K562 (cell line): ENCODE measurements around the gene RNF114. TPM values are rescaled to one million over a fixed set of nuclear protein-coding genes. Genes with fewer than 3 reads are reported as not detected.

ENCODE experiments used
- CBX3 ChIP-seq, 2 experiments: IDR thresholded peaks; 1 replicate in 1 of 2; 2 replicates in 1 of 2; pipeline ENCODE4 v1.6.1; 2012; ENCODE audit warnings: inconsistent platforms in 2 of 2, low read length in 2 of 2, borderline replicate concordance in 1 of 2, control low read depth in 1 of 2
- NR2C2 ChIP-seq, 2 experiments: fragments of 200-800 bp in 1 of 2; sonication (Bioruptor generic) in 1 of 2; sonication (generic) in 1 of 2; formaldehyde crosslinking in 1 of 2; IDR thresholded peaks; 2 replicates each; pipeline versions ENCODE4 v1.6.1 to v1.8.0; 2016 to 2022; ENCODE audit warnings: mild to moderate bottlenecking in 1 of 2, missing compliant biosample characterization in 1 of 2, missing genetic modification characterization in 1 of 2, missing genetic modification reagents in 1 of 2
- POLR2G ChIP-seq: fragments of 200-400 bp; formaldehyde crosslinking; IDR thresholded peaks from 2 replicates; pipeline ENCODE4 v1.6.1; 2017; ENCODE audit warnings: low read depth, mild to moderate bottlenecking, antibody characterized with exemption, low read length, moderate library complexity
- ZNF561 ChIP-seq: fragments of 450-650 bp; formaldehyde crosslinking; conservative IDR thresholded peaks from 2 replicates; pipeline ENCODE4 v1.4.0; 2020; ENCODE audit warnings: mild to moderate bottlenecking, moderate library complexity
- polyA plus RNA-seq, 8 experiments: library from polyadenylated mRNA; depleted of rRNA in 4 of 8; stranded (reverse) in 5 of 8; unstranded in 3 of 8; fragments of >200 nt; fragmentation: Nextera tagmentation in 2 of 8; fragmentation: Illumina TruSeq in 1 of 8; extraction: Ambion mirVana in 2 of 8; extraction: Trizol in 1 of 8; gene quantifications; 2 replicates each; pipeline versions ENCODE4 v1.2.1 to v1.2.3, GENCODE V29; 2011 to 2014; ENCODE audit warnings: inconsistent platforms in 1 of 8, missing spikeins in 1 of 8
- total RNA-seq, 7 experiments: library from RNA; depleted of rRNA in 6 of 7; stranded (reverse); fragments of >200 nt in 6 of 7; fragmentation: Illumina TruSeq in 2 of 7; extraction: Trizol in 2 of 7; gene quantifications; 2 replicates each; pipeline versions ENCODE4 v1.2.1 to v1.2.3, GENCODE V29; 2011 to 2021; ENCODE audit warnings: low replicate concordance in 1 of 7
- TF ChIP-seq, protein P1 (sequence below): fragments of 450-650 bp; IDR thresholded peaks from 2 replicates; pipeline ENCODE4 v1.6.1; 2017; ENCODE audit warnings: antibody characterized with exemption, mild to moderate bottlenecking
- TF ChIP-seq, protein P2 (sequence below): fragments of 200-800 bp; sonication (Bioruptor generic); IDR thresholded peaks from 2 replicates; pipeline ENCODE4 v1.6.1; 2016; ENCODE audit warnings: missing genetic modification characterization, missing compliant biosample characterization
- TF ChIP-seq, protein P3 (sequence below): fragments of 250-450 bp; sonication (Bioruptor Pico); IDR thresholded peaks from 2 replicates; pipeline ENCODE4 v1.9.0; 2021; ENCODE audit warnings: mild to moderate bottlenecking, inconsistent platforms

RNF114 gene
- total and polyA plus RNA-seq, 9 of the 15 experiments (the other 6 are each of a cell fraction or from before 2014, with no cell fraction given): 38.6 to 111 (median 62.6) TPM

GRCh38 chr20:49979030-49979832 is 43.0 kb downstream of the RNF114 start (continued):
- TF ChIP-seq, protein P1, sequence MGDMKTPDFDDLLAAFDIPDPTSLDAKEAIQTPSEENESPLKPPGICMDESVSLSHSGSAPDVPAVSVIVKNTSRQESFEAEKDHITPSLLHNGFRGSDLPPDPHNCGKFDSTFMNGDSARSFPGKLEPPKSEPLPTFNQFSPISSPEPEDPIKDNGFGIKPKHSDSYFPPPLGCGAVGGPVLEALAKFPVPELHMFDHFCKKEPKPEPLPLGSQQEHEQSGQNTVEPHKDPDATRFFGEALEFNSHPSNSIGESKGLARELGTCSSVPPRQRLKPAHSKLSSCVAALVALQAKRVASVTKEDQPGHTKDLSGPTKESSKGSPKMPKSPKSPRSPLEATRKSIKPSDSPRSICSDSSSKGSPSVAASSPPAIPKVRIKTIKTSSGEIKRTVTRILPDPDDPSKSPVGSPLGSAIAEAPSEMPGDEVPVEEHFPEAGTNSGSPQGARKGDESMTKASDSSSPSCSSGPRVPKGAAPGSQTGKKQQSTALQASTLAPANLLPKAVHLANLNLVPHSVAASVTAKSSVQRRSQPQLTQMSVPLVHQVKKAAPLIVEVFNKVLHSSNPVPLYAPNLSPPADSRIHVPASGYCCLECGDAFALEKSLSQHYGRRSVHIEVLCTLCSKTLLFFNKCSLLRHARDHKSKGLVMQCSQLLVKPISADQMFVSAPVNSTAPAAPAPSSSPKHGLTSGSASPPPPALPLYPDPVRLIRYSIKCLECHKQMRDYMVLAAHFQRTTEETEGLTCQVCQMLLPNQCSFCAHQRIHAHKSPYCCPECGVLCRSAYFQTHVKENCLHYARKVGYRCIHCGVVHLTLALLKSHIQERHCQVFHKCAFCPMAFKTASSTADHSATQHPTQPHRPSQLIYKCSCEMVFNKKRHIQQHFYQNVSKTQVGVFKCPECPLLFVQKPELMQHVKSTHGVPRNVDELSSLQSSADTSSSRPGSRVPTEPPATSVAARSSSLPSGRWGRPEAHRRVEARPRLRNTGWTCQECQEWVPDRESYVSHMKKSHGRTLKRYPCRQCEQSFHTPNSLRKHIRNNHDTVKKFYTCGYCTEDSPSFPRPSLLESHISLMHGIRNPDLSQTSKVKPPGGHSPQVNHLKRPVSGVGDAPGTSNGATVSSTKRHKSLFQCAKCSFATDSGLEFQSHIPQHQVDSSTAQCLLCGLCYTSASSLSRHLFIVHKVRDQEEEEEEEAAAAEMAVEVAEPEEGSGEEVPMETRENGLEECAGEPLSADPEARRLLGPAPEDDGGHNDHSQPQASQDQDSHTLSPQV: peak; percentile 96
- TF ChIP-seq NR2C2 (CRISPR knock-in tag; IDR thresholded peaks at IDR 0.05): no peak
- no peak for TF ChIP-seq NR2C2 (tag; IDR thresholded peaks at IDR 0.05)
- peak; percentile 77 for TF ChIP-seq POLR2G
- no peak for TF ChIP-seq ZNF561 (CRISPR knock-in tag)
- TF ChIP-seq, protein P2, sequence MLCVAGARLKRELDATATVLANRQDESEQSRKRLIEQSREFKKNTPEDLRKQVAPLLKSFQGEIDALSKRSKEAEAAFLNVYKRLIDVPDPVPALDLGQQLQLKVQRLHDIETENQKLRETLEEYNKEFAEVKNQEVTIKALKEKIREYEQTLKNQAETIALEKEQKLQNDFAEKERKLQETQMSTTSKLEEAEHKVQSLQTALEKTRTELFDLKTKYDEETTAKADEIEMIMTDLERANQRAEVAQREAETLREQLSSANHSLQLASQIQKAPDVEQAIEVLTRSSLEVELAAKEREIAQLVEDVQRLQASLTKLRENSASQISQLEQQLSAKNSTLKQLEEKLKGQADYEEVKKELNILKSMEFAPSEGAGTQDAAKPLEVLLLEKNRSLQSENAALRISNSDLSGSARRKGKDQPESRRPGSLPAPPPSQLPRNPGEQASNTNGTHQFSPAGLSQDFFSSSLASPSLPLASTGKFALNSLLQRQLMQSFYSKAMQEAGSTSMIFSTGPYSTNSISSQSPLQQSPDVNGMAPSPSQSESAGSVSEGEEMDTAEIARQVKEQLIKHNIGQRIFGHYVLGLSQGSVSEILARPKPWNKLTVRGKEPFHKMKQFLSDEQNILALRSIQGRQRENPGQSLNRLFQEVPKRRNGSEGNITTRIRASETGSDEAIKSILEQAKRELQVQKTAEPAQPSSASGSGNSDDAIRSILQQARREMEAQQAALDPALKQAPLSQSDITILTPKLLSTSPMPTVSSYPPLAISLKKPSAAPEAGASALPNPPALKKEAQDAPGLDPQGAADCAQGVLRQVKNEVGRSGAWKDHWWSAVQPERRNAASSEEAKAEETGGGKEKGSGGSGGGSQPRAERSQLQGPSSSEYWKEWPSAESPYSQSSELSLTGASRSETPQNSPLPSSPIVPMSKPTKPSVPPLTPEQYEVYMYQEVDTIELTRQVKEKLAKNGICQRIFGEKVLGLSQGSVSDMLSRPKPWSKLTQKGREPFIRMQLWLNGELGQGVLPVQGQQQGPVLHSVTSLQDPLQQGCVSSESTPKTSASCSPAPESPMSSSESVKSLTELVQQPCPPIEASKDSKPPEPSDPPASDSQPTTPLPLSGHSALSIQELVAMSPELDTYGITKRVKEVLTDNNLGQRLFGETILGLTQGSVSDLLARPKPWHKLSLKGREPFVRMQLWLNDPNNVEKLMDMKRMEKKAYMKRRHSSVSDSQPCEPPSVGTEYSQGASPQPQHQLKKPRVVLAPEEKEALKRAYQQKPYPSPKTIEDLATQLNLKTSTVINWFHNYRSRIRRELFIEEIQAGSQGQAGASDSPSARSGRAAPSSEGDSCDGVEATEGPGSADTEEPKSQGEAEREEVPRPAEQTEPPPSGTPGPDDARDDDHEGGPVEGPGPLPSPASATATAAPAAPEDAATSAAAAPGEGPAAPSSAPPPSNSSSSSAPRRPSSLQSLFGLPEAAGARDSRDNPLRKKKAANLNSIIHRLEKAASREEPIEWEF: no peak
- TF ChIP-seq CBX3 (IDR thresholded peaks at IDR 0.05; ENCODE audit: borderline replicate concordance in 1 of 2, low read length in 2 of 2): no peak
- TF ChIP-seq, protein P3, sequence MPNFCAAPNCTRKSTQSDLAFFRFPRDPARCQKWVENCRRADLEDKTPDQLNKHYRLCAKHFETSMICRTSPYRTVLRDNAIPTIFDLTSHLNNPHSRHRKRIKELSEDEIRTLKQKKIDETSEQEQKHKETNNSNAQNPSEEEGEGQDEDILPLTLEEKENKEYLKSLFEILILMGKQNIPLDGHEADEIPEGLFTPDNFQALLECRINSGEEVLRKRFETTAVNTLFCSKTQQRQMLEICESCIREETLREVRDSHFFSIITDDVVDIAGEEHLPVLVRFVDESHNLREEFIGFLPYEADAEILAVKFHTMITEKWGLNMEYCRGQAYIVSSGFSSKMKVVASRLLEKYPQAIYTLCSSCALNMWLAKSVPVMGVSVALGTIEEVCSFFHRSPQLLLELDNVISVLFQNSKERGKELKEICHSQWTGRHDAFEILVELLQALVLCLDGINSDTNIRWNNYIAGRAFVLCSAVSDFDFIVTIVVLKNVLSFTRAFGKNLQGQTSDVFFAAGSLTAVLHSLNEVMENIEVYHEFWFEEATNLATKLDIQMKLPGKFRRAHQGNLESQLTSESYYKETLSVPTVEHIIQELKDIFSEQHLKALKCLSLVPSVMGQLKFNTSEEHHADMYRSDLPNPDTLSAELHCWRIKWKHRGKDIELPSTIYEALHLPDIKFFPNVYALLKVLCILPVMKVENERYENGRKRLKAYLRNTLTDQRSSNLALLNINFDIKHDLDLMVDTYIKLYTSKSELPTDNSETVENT (CRISPR knock-in tag): no peak
